HG03196 (cell line): ENCODE measurements around the gene CPN2.

Source experiments
- ATAC-seq: cut with Tn5 transposase; IDR thresholded peaks from one replicate; pipeline ENCODE4 v1.9.1; 2021; ENCODE audit not compliant: unreplicated experiment

Gene CPN2, protein sequence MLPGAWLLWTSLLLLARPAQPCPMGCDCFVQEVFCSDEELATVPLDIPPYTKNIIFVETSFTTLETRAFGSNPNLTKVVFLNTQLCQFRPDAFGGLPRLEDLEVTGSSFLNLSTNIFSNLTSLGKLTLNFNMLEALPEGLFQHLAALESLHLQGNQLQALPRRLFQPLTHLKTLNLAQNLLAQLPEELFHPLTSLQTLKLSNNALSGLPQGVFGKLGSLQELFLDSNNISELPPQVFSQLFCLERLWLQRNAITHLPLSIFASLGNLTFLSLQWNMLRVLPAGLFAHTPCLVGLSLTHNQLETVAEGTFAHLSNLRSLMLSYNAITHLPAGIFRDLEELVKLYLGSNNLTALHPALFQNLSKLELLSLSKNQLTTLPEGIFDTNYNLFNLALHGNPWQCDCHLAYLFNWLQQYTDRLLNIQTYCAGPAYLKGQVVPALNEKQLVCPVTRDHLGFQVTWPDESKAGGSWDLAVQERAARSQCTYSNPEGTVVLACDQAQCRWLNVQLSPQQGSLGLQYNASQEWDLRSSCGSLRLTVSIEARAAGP

DNA sequence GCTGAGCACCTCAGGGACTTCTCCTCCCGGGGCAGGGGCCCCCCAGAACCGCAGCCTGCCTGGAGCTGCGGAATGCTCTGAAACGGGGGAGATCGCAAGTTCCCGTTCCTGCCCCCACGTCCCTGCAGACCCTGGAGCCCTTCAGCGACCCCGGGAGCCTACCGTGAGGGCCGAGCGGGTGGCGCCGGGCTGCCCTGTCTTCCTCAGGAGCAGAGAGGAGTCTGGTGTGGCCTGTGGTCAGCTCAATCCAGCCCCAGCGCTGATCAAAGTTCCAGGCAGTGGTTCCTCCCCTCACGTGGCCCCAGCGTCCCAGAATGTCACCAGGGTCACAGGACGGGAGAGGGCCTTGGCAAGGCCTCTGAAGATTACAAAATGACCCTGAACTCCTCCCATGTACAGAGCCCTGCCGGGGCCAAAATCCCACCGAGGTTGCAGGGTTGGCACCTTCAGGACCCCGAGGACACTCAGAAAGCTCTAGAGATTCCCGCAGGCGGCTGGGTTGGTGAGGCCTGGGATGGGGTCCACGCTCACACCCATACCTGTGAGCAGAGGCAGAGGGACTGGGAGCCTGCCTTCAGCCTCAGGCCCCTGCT lies at the start of gene CPN2:
Gene CPN2, minus strand, starts transcription at position 249 of the 593 bp plus-strand sequence. CDS start 8,626 bp downstream, outside the sequence.
- no peak for ATAC-seq

DNA sequence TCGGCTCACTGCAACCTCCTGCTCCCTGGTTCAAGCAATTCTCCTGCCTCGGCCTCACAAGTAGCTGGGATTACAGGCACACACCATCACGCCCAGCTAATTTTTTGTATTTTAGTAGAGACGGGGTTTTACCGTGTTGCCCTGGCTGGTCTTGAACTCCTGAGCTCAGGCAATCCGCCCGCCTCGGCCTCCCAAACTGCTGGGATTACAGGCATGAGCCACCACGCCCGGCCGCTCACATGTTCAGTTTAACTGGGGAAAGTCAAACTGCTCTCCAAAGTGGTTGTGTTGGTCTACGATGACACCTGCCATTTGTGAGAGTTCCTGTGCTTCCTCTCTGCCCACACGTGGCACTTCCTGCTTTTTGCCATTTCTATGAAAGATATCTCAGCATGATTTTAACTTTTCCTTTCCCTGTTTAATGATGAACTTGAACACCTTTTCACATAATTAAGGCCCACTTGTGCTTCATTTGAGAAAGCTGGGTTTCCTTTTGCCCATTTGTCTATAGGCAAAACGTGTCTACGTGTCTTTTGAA lies 48.8 kb upstream of the CPN2 start:
- ATAC-seq = no peak

DNA sequence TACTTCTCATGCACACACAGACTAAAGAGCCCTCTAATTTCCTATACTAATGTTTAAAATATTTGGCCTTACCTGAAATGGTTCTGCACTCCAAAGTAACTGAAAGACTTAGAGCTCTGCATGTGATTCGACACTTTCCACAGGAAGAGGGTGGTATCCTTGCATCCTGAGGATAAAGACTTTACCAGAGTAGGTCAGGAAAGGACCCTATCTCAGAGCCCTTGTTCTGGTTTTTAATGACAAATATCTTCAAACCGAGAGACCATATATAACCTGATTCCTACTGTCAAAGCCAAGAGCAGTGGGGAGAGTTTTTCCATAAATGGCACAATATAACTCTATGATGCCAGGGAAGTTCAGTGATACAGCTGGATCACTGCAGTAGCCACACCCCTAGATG lies 48.0 kb upstream of the CPN2 start, which contains the start of gene GP5:
Gene GP5, minus strand, starts transcription at position 101 of the 400 bp plus-strand sequence. CDS start 984 bp downstream, outside the sequence.
- ATAC-seq = no peak

DNA sequence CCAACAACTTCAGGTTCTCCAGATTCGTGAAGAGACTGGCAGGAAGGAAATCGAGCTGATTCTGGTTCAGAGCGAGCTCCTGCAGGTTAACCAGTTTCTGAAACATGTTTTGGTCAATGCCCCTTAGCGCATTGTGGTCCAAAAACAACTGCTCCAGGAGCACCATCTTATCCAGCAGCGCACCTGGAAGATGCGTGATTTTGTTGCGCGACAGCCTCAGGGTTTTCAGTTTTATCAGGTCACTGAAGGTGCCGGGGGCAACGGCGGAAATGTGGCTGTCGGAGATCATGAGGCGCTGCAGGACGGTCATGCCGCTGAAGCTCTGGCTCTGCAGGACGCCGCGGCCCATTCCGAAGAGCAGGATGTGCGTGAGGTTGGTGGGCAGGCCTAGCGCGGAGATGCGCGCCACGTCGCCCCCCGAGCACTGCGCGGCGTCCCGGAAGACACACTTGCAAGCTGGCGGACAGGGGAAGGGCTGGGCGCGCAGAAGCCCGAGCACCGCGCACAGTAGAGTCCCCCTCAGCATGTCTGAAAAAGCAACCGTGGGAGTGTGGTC lies 46.7 kb upstream of the CPN2 start:
- ATAC-seq = no peak

DNA sequence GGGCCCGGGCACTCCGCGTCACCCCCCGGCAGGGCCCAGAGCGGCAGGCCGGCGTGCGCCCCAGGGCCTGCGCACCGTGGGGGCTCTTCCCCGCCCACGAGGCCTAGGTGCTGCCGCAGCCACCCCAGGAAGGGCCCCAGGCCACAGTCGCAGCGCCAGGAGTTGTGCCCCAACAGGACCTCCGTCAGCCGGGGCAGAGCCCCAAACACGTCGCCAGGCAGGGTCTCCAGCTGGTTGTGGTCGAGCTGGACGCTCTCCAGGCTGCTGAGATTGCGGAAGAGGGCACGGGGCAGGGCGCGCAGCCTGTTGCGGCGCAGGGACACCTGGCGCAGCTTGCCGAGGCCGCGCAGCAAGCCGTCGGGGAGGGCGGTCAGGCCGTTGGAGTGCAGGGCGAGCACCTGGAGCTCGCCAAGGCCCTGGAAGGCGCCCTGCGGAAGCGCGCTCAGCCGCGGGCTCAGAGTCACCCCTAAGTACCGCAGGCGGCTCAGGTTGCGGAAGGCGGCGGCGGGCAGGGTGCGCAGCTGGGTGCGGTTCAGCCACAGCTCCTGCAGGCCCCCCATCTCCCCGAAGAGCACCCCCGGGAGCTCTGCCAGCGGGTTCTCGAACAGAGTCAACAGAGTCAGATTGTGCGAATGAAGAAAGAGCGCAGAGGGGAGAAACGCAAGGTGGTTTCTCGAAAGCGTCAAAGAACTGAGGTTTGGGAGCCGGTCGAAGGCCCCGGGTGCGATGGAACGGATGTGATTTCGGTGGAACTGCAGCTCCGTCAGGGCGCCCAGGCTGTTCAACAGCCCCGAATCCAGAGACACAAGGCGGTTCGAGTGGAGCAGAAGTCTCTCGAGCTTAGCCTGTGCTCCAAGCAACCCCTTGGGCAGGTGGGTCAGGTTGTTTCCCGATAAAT lies 46.0 kb upstream of the CPN2 start:
- ATAC-seq = no peak

DNA sequence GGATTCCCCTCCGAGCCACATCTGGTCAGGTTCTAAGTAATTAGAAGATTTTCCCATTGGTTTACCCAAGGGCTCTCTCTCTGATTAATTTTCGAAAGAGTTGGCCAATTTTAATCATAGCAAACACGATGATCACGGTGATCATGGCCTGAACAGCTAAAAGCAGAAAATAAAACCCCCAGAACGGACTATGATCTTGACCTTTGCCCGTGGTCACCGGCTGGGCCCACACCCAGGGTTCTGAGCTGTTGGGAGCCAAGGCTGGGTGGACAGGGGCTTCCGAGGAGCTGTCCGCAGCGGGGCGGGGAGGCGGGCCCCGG lies 45.4 kb upstream of the CPN2 start:
- ATAC-seq = no peak

DNA sequence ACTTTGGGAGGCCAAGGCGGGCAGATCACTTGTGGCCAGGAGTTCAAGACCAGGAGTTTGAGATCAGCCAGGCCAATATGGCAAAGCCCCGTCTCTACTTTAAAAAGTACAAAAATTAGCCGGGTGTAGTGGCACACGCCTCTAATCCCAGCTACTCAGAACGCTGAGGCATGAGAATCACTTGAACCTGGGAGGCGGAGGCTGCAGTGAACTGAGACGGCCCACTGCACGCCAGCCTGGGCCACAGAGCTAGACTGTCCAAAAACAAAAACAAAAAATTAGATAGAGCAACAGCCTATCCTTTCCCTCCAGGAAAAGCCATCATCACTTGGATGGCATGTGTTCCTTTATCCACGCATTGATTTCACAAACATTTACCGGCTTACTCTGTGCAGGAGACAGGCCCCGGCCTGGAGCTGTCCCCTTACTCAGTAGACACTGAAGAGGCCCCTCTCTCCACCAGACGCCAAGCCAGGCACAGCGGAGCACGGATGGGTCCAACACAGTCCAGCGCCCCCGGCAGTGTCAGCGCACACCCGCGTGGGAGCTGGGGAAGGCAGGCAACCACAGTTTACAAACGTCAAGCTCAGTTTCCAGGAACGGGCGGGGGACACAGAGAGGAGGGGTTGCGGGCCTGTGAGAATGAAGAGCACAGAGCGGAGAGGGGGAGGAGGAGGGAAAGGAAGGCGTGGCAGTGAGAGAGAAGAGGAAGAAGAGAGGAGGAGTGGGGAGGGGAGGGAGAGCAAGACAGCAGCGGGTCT lies 44.8 kb upstream of the CPN2 start:
- no peak for ATAC-seq

DNA sequence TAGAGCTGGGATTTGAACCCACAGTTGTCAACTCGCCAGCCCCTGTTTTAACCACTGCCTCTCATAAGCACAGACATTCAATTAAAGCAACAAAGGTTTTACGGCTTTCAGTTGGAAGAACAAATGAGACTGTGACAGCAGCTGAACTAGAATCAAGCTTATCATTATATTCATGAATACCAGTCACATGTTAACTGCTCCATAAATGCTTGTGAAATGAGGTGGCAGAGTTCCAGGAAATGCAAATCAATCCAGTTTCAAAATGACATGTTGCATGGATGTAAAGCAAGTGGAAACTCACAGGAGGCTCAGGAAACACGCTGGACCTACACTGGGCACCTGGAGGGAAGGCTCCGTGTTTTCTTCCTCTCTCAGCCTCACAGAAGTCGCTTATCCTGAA lies 44.1 kb upstream of the CPN2 start:
- ATAC-seq = no peak

DNA sequence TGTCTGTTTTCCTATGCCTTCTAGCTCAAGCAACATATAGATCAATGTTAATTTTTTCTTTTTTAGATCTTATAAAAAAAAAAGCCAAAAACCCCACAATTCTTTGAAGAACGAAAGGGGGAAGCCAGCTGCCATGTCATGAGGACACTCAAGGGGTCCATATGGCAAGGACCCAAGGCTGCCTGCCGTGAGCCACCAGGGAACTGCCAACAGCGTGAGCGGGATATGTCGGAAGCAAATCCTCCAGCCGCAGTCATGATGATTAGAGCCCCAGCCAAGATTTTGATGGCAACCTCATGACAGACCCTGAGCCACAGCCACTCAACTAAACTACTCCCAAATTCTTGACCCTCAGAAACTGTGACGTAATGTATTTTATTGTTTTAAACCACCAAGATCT lies 41.4 kb upstream of the CPN2 start:
- ATAC-seq = no peak

DNA sequence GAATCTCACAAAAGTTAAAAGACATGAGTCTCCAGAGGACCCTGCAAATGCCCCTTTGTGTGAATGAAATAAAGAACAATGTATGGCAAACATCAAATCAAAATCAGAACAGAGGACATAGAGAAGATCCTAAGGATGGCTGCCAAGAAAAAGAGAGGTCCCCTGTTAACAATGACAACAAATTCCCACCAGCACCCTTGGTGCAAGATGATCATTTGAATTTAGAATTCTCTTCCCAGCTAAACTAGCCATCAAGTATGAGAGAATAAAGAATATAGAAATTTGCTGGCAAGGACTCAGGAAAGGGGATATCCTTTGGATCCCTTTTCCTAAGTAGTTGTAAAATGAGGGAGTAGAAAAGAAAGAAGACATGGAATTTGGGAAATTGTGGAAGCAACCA lies 39.7 kb upstream of the CPN2 start:
- ATAC-seq = no peak

DNA sequence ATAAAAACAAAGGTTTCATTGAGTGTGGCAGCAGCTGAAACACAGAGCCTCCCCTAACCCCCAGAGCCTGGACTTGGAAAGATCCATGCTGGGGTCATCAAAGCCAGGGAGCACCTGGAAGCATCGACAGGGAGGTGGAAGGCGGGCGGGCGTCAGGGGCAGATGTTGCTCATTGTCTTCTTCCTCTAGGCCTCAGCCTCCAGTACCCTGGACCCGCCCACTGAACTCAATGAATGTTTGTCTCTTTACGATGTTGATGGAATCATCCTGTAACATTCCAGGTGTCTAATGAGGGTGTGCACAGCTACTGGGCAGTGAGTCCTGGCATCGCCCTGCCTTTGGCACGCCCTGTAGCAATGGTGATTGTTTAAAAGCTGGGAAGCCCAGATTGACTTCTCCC lies 38.1 kb upstream of the CPN2 start:
- ATAC-seq = no peak

DNA sequence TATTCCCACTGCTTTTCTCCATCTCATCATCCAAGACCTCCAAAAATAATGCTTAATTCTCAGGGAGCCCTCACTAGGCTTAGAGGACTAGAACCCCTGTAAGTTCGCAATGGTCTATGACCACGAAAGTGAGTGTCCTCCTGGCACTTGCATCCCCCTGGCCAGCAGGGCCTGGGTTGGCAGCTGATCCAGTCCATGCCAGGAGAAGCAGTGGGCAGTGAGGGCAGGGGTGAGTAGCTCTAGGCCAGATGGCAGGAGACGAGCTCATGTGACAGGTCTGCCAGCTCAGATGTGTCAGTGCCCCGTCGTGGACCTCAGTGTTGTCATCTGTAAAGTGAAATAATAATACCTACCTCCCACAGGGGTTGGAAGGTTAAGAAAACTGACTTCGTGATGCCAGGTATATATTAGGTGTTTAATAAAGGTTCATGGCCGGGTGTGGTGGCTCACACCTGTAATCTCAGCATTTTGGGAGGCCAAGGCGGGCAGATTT lies 36.8 kb upstream of the CPN2 start:
- ATAC-seq = no peak

DNA sequence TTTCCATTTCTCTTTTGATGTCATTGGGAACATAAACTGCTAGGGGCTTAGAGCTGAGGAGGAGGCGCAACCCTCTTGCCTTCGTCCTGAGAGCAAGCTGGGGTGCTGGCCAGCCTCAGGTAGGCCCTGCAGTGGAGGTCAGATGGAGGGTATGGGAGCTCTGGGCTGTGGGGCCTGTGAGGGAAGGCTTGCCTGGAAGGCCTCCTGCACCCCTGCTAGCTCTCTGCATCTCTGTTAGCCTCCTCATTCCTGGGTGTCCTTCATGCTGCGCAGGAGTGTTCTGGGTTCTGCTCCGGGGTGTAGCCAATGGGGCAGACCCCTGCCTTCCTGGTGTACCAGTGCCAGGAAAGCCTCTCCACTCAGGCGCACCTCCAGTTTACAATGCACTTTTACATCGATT lies 36.1 kb upstream of the CPN2 start:
- ATAC-seq = no peak

DNA sequence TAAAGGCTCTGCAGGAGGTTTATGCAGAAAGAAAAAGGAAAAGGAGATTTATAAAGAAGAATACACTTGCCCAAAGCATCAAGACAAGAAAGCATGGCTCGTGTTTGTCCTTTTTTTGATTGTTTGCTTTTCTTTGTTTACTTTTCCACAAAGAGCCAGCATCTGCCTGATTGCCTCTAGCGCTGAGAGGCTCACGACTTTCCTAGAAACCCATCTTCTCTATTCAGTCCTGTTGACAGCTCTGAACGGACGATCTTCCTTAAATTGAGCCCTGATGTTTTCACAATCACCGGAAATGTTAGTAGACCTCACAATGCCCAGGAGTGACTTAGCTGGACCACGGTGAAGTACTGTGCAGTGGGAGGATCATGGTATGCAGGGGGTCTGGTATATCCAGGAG lies 35.5 kb upstream of the CPN2 start:
- no peak for ATAC-seq

DNA sequence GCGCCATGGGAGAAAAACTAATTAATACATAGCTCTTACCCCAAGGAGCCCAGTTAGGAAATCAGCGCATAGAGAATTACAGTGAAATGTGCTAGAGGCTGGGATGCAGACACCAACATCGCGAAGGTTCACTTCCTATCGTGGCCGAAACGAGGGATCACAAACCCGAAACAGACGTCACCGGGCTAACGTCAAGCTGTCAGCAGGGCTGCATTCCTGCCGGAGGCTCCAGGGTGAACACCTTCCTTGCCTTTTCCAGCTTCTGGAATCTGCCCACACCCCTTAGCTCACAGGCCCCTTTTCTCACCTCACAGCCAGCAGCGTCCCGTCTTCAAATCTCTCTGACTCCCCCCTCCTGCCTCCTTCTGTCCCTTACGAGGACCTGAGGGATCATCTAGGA lies 34.9 kb upstream of the CPN2 start:
- no peak for ATAC-seq

DNA sequence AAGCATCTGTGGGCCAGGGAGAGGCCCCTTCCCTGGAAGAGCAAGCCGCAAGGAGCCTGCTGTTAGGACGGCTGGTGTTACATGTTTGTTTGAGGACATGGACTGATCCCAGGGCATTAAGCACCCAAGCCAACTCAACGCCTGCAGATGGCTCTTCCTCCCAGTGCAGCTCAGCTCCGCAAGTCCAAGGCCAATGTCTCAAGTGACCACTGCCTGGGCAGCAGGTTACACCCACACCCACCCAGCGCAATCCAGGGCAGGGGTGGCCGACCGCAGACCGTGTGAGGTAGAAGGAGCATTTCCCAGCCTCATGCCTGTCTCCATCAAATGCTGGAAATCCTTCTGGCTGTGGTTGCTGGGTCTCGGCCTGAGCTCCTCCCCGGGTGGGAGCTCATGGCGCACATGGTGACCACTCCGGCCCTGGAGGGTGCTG lies 33.5 kb upstream of the CPN2 start:
- no peak for ATAC-seq

DNA sequence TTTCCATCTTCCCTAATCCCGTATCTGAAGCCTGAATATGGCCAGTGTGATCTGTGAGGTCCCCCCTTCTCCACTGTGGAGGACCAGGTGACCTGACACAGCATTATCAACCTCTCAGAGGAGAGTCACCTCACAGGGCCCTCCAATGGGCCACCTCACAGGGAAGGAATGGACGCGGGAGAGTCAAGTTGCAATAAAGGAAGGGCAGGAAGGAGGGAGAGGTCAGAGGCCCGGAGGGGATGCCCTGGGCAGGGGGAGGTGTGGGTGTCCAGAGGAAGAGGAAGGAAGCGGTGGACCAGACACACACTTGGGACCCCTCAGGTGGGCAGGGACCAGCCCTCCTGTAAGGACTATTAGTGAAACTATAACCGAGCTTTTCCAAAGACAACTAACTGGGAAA lies 33.0 kb upstream of the CPN2 start:
- ATAC-seq = no peak

DNA sequence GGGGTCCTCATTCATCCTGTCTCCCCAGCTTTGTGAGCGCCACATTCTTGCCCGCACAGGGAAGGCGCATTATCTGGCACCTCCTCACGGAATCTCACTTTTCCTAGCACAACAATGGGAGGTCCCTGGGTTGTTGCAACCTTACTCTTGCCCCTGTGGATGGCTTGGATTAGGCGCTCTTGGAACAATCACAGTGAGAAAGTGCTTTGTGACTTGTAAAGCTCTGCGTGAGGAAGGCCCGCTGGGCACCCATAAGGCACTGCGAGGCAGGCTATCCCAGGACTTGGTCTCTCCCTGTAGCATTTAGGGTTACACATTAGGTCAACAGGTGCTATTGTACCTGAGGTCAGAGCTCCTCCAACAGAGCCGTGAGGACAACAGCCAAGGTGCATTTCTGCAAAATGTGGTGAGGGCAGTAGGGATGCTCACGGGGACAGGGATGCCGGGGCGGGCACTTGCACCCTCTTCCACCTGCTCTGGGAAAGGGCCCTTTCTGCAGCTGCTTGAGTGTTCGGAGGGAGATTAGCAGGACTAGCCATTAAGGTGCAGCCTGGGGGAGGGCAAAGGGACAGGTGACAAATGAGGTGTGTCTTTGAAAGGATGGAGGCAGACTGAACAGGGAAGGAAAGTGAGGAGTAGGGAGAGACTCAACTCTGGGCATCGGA lies 32.3 kb upstream of the CPN2 start:
- no peak for ATAC-seq

DNA sequence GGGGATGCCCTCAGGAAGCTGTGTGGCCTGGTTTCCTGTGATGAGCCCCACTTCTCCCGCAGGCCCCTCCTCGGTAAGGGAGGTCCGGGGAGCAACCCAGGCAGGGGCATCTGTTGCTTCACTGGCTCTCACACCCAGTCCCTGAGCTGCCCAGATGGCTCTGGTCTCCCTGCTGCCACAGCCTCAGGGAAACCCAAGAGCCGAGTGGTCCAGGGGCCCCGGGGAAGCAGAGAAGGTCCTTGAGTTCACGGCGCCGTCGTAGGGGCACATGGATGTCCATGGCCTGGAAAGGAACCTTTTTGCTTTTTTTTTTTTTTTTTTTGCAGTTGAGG lies 31.7 kb upstream of the CPN2 start:
- ATAC-seq = no peak
